Colonic mucosa (tissue), 4 donors: ENCODE data around the gene HDAC4. TPM values are rescaled to one million over a fixed set of nuclear protein-coding genes. Genes with fewer than 3 reads are reported as not detected.
"Not testable (repeated sequence)": the region's sequence is repeated elsewhere in the genome, so short reads cannot be mapped to it uniquely, and the experiment has no call there.

Source experiments
- DNase-seq: peaks from one replicate; pipeline ENCODE4 v3.0.0-alpha.2; 2020
- H3K27ac ChIP-seq: fragments of 200-600 bp; one replicate; pipeline ENCODE4 v1.8.0; 2021
- H3K27me3 ChIP-seq: fragments of 200-600 bp; one replicate; pipeline ENCODE4 v1.8.0; 2021
- H3K36me3 ChIP-seq: fragments of 200-600 bp; one replicate; pipeline ENCODE4 v1.8.0; 2021
- H3K4me1 ChIP-seq: fragments of 200-600 bp; one replicate; pipeline ENCODE4 v1.8.0; 2021; ENCODE audit warnings: mild to moderate bottlenecking
- H3K4me3 ChIP-seq: fragments of 200-600 bp; one replicate; pipeline ENCODE4 v1.8.0; 2021
- H3K9ac ChIP-seq, 2 donors: one replicate each; pipeline ENCODE4 v1.7.0; 2013; ENCODE audit warnings: control low read depth in 2 of 2, low read depth in 2 of 2, low read length in 2 of 2
- H3K9me3 ChIP-seq: fragments of 200-600 bp; one replicate; pipeline ENCODE4 v1.8.0; 2021
- intact Hi-C: fragments of 100-400 bp; cut with DNase I; formaldehyde crosslinking; loops from one replicate; pipeline ENCODE4 v1.14.1; 2022
- total RNA-seq, 2 donors: library from RNA; stranded (reverse); fragmentation: NEBNext Ultra II Directional in 1 of 2; extraction: Animal tissue kit (Norgen Biotek cat#: 25700) in 1 of 2; gene quantifications; one replicate each; pipeline ENCODE4 v1.2.1, GENCODE V29; 2021
- TF ChIP-seq, protein P1 (sequence below): fragments of 200-600 bp; IDR thresholded peaks from one replicate; pipeline ENCODE4 v1.8.0; 2022; ENCODE audit warnings: antibody characterized with exemption, mild to moderate bottlenecking
- donor health status: healthy.
- donor health status: DM: no; HTN: no; CAD: no.
- donor health status: DM: no; HTN: no; CAD: no.

HDAC4 gene
- total RNA-seq, 2 donors from 2014 or later = 35.3 to 46.8 TPM

- peaks cover 20% of the 10 kb centered on the region for H3K4me1 ChIP-seq
- H3K4me3 ChIP-seq = no peak overlapping the region
- no peaks in the 10 kb centered on the region for H3K36me3 ChIP-seq
- intact Hi-C loops = no loop called here
- H3K9me3 ChIP-seq = no peaks in the 10 kb centered on the region
- no peak overlapping the region for H3K27ac ChIP-seq
- DNase-seq = no peak
- H3K27me3 ChIP-seq = no peaks in the 10 kb centered on the region
- no peak overlapping the region for H3K9ac ChIP-seq
- TF ChIP-seq, protein P1, sequence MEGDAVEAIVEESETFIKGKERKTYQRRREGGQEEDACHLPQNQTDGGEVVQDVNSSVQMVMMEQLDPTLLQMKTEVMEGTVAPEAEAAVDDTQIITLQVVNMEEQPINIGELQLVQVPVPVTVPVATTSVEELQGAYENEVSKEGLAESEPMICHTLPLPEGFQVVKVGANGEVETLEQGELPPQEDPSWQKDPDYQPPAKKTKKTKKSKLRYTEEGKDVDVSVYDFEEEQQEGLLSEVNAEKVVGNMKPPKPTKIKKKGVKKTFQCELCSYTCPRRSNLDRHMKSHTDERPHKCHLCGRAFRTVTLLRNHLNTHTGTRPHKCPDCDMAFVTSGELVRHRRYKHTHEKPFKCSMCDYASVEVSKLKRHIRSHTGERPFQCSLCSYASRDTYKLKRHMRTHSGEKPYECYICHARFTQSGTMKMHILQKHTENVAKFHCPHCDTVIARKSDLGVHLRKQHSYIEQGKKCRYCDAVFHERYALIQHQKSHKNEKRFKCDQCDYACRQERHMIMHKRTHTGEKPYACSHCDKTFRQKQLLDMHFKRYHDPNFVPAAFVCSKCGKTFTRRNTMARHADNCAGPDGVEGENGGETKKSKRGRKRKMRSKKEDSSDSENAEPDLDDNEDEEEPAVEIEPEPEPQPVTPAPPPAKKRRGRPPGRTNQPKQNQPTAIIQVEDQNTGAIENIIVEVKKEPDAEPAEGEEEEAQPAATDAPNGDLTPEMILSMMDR = no peak
These were observed 117.4 kb downstream of the HDAC4 start for GRCh38 chr2:239283288-239283945.

DNA sequence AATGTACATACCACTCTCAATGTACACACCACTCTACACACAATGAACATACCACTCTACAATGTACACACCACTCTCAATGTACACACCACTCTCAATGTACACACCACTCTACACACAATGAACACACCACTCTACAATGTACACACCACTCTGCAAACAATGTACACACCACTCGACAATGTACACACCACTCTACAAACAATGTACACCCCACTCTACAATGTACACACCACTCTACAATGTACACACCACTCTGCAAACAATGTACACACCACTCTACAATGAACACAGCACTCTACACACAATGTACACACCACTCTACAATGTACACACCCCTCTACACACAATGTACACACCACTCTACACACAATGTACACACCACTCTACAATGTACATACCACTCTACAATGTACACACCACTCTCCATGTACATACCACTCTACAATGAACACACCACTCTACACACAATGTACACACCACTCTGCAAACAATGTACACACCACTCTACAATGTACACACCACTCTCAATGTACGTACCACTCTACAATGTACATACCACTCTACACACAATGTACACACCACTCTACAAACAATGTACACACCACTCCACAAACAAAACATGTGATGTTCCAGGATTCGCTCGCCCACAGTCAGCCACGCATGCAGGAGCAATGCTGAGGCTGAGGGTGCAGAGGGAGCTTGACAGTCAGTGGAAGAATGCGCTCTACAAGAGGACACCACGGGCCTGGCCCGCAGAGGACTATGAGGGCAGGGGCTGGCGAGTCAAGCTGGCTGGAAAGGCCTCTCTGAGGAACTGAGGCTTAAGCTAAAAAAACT, 118.2 kb downstream of the HDAC4 start:
- H3K4me3 ChIP-seq = no peak overlapping the region

DNA sequence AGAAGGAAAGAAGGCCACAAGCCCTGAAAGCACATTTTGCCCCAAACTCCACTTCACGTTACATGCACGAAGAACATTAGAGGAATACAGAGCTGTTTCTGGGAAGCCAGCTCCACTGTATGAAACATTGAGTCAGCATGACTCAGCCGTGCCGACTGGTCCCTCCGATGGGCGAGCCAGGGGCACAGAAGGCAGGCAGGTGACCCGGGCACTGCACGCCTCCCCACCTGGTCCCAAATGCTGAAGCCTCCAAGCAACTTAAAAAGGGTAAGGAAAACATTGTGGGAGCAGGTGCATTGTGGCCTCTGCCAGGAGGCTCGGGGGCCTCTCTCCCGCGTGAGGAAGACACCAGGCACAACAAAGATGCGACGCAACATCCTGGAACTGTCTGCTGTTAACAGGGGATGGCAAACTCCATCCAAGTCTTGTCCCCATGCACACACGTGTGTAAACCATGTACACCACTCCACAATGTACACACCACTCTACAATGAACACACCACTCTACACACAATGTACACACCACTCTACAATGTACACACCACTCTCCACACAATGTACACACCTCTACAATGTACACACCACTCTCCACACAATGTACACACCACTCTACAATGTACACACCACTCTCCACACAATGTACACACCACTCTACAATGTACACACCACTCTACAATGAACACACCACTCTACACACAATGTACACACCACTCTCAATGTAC, 120.4 kb downstream of the HDAC4 start:
- DNase-seq, H3K27ac ChIP-seq, H3K9ac ChIP-seq, H3K27me3 ChIP-seq, H3K36me3 ChIP-seq, H3K4me1 ChIP-seq, intact Hi-C loops, H3K9me3 ChIP-seq, H3K4me3 ChIP-seq: not testable (repeated sequence)

More for the DNA sequence above, 118.2 kb downstream of the HDAC4 start:
- H3K9me3 ChIP-seq = no peaks in the 10 kb centered on the region
- H3K27me3 ChIP-seq = no peaks in the 10 kb centered on the region
- H3K4me1 ChIP-seq = peaks cover 20% of the 10 kb centered on the region
- intact Hi-C loops = no loop called here
- no peak overlapping the region for H3K27ac ChIP-seq
- H3K36me3 ChIP-seq = no peaks in the 10 kb centered on the region
- DNase-seq = no peak
- H3K9ac ChIP-seq = no peak overlapping the region
- TF ChIP-seq, protein P1 = no peak

DNA sequence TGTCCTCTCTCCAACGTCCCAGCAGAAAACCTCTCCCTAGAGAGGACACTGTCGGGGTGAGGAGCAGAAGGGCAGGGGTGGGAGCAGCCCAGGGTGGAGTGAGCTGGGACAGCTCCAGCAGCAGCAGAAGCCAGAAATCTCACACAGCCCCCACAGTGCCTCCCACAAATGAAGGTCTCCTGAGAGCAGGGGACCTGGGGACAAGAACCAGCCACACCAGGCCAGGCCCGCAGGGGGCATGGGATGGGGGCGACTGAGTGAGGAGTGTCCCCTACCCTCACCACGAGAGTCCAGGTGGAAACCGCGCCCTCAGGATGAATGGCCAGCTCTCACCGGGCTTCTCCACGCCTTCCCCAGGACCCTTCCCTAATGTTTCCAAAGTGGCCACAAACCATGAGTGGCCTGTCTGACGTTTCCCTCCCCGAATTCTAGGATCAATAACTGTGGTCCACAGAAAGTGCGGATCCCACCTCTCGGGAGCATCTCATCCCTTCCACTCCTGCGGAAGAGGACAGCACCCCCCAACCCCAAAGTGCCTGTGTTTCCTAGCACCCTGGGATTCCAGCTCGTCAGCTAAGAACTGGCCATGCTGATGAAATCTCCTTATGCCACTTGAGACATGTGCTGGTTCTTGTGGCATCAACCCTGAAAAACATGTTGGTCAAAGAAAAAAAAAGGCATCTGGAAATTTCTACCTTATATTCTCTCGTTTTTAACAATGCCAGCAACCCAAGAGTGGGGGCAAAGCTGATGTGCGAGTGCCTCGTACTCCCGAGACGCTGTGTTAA, 121.1 kb downstream of the HDAC4 start:
- peaks cover 6% of the 10 kb centered on the region for H3K4me1 ChIP-seq
- H3K9me3 ChIP-seq = no peaks in the 10 kb centered on the region
- intact Hi-C loops = loop anchor here (5.0 kb wide), 1 partner anchor 118 kb away; no protein-coding TSS in a partner anchor
- peak; percentile 17 for DNase-seq
- no peak overlapping the region for H3K27ac ChIP-seq
- H3K36me3 ChIP-seq = no peaks in the 10 kb centered on the region
- TF ChIP-seq, protein P1 = no peak
- no peak overlapping the region for H3K9ac ChIP-seq
- H3K4me3 ChIP-seq = no peak overlapping the region
- H3K27me3 ChIP-seq = no peaks in the 10 kb centered on the region

GRCh38 chr2:239278941-239279365, 121.9 kb downstream of the HDAC4 start:
- DNase-seq = peak; percentile 15
- H3K27me3 ChIP-seq = no peaks in the 10 kb centered on the region
- no peak overlapping the region for H3K27ac ChIP-seq
- TF ChIP-seq, protein P1 = no peak
- intact Hi-C loops = loop anchor here (5.0 kb wide), 1 partner anchor 118 kb away; no protein-coding TSS in a partner anchor
- H3K4me1 ChIP-seq = no peaks in the 10 kb centered on the region
- H3K36me3 ChIP-seq = no peaks in the 10 kb centered on the region
- H3K9ac ChIP-seq = no peak overlapping the region
- no peaks in the 10 kb centered on the region for H3K9me3 ChIP-seq
- H3K4me3 ChIP-seq = no peak overlapping the region
